K562 (cell line): Measurements from ENCODE around the gene KCNF1. TPM values are rescaled to one million over a fixed set of nuclear protein-coding genes. Genes with fewer than 3 reads are reported as not detected.

Source experiments
- ATAC-seq: fragments of 200-7000 bp; cut with Tn5 transposase; 3 replicates; pipeline ENCODE4 v1.9.1; 2020; ENCODE audit warnings: moderate library complexity
- BruUV-seq: library from RNA; stranded (reverse); fragments of 400-500 nt; replicated peaks from 2 replicates; lab custom pipeline; 2021; lab: Mats Ljungman, UMichigan
- CTCF ChIA-PET: fragments of 300-600 bp; formaldehyde crosslinking; extraction: SDS; loops from one replicate; lab custom pipeline; 2021; ENCODE audit warnings: low intra/inter-chr PET ratio; lab: Yijun Ruan, JAX
- POLR2A ChIA-PET: fragments of 300-600, 350-650 bp; sonication (Branson Sonifier 250); formaldehyde crosslinking; extraction: SDS; loops from one replicate; lab custom pipeline; 2021; ENCODE audit warnings: antibody characterized with exemption, inconsistent platforms; lab: Yijun Ruan, JAX
- DNase-seq, 4 experiments: peaks; one replicate each; pipeline versions ENCODE4 v3.0.0 to v3.0.0-alpha.2; 2011 to 2018; ENCODE audit warnings: low spot score in 3 of 4, mixed read lengths in 3 of 4; ENCODE audit errors: extremely low read depth in 1 of 4
- FAIRE-seq: peaks from 2 replicates; lab custom pipeline; 2011; peaks lifted over from hg19 to GRCh38; lab: Jason Lieb, UNC
- H2AFZ ChIP-seq: 2 replicates; pipeline ENCODE4 v1.6.0; 2011; ENCODE audit warnings: low read depth, low read length, control low read depth, inconsistent platforms
- H3K27ac ChIP-seq: fragments of 200-600 bp; 3 replicates; pipeline ENCODE4 v1.8.0; 2011; ENCODE audit warnings: low read depth, mild to moderate bottlenecking, control low read depth, inconsistent platforms, low read length, moderate library complexity, mixed read lengths; ENCODE audit errors: extremely low read depth
- H3K27me3 ChIP-seq, 2 experiments: fragments of 300-600 bp in 1 of 2; 2 replicates in 1 of 2; 3 replicates in 1 of 2; pipeline versions ENCODE4 v1.6.0 to v1.8.0; 2011; ENCODE audit warnings: inconsistent platforms in 2 of 2, low read length in 2 of 2, mild to moderate bottlenecking in 1 of 2, mixed read lengths in 1 of 2, moderate library complexity in 1 of 2; ENCODE audit not compliant: control insufficient read depth in 2 of 2, insufficient read depth in 2 of 2
- H3K36me3 ChIP-seq: fragments of 300-600 bp; 3 replicates; pipeline ENCODE4 v1.8.0; 2011; ENCODE audit warnings: mild to moderate bottlenecking, low read length, inconsistent platforms; ENCODE audit not compliant: control insufficient read depth, insufficient read depth
- H3K4me1 ChIP-seq, 2 experiments: fragments of 200-600 bp in 1 of 2; replicated peaks in 1 of 2; 2 replicates in 1 of 2; 3 replicates in 1 of 2; pipeline versions ENCODE4 v1.5.1 to v1.8.0; 2011; ENCODE audit warnings: inconsistent platforms in 2 of 2, low read length in 2 of 2, mild to moderate bottlenecking in 1 of 2, mixed read lengths in 1 of 2, moderate library complexity in 1 of 2; ENCODE audit not compliant: control insufficient read depth in 2 of 2, insufficient read depth in 2 of 2
- H3K4me2 ChIP-seq: 2 replicates; pipeline ENCODE4 v1.6.1; 2011; ENCODE audit warnings: low read length, control low read depth, inconsistent platforms, mixed read lengths; ENCODE audit not compliant: insufficient read depth
- H3K4me3 ChIP-seq: fragments of 200-600 bp; sonication (generic), shearing (Covaris generic); 2 replicates; pipeline ENCODE4 v1.5.1; 2016; ENCODE audit warnings: control low read depth, inconsistent platforms
- H3K79me2 ChIP-seq: fragments of 200-600 bp; 3 replicates; pipeline ENCODE4 v1.8.0; 2011; ENCODE audit warnings: low read length, inconsistent platforms; ENCODE audit not compliant: control insufficient read depth, insufficient read depth
- H3K9ac ChIP-seq, 2 experiments: 2 replicates each; pipeline versions ENCODE4 v1.6.0 to v1.6.1; 2011; ENCODE audit warnings: low read depth in 2 of 2, low read length in 2 of 2, control low read depth in 1 of 2, inconsistent platforms in 1 of 2, mild to moderate bottlenecking in 1 of 2, mixed read lengths in 1 of 2; ENCODE audit not compliant: insufficient read depth in 1 of 2
- H3K9me1 ChIP-seq: one replicate; pipeline ENCODE4 v1.6.0; 2011; ENCODE audit warnings: inconsistent platforms, mild to moderate bottlenecking, low read length, moderate library complexity; ENCODE audit not compliant: control insufficient read depth, insufficient read depth
- H3K9me3 ChIP-seq: replicated peaks from 2 replicates; pipeline ENCODE4 v1.5.1; 2011; ENCODE audit warnings: low read depth, low read length, inconsistent platforms; ENCODE audit not compliant: control insufficient read depth, insufficient read depth
- H4K20me1 ChIP-seq: replicated peaks from 2 replicates; pipeline ENCODE4 v1.6.1; 2011; ENCODE audit warnings: low read length, inconsistent platforms, mixed read lengths; ENCODE audit not compliant: control insufficient read depth, insufficient read depth
- HEY1 ChIP-seq: fragments of 250-450 bp; sonication (Bioruptor Pico); IDR thresholded peaks from 2 replicates; pipeline ENCODE4 v1.5.0; 2020; ENCODE audit warnings: mild to moderate bottlenecking, moderate library complexity, borderline replicate concordance
- MAFG ChIP-seq: fragments of 450-650 bp; conservative IDR thresholded peaks from 2 replicates; pipeline ENCODE4 v1.6.1; 2016; ENCODE audit warnings: missing genetic modification characterization, missing compliant biosample characterization
- MCM7 ChIP-seq, 2 experiments: fragments of 450-650 bp; IDR thresholded peaks; 2 replicates each; pipeline ENCODE4 v1.6.1; 2016 to 2018
- MECOM ChIP-seq: fragments of 250-450 bp; sonication (Bioruptor Pico); IDR thresholded peaks from 2 replicates; pipeline ENCODE4 v1.8.0; 2022; ENCODE audit warnings: inconsistent platforms
- NFXL1 ChIP-seq: fragments of 450-650 bp; formaldehyde crosslinking; IDR thresholded peaks from 2 replicates; pipeline ENCODE4 v1.4.0; 2021; ENCODE audit warnings: mild to moderate bottlenecking
- POLR3G ChIP-seq: IDR thresholded peaks from 2 replicates; pipeline ENCODE4 v1.6.1; 2011; ENCODE audit not compliant: insufficient read length, insufficient replicate concordance; ENCODE audit errors: extremely low read depth
- TAF15 ChIP-seq: fragments of 200-400 bp; formaldehyde crosslinking; IDR thresholded peaks from 2 replicates; pipeline ENCODE4 v1.6.1; 2017; ENCODE audit warnings: mild to moderate bottlenecking, low read depth, low read length, moderate library complexity
- ZNF134 ChIP-seq: fragments of 250-450 bp; sonication (Bioruptor Pico); conservative IDR thresholded peaks from 2 replicates; pipeline ENCODE4 v1.4.0; 2020
- ZNF143 ChIP-seq: sonication (generic); formaldehyde crosslinking; IDR thresholded peaks from 2 replicates; pipeline ENCODE4 v1.9.0; 2022; ENCODE audit warnings: mild to moderate bottlenecking, missing genetic modification reagents
- WGBS: fragments of 100-300 bp; shearing (Covaris generic); methylation state at CpG from one replicate; pipeline ENCODE4 v1.1.6; 2016; ENCODE audit warnings: low coverage, mixed read lengths; ENCODE audit not compliant: insufficient coverage; ENCODE audit errors: missing lambda C conversion rate; 5-methylcytosine and 5-hydroxymethylcytosine counted together
- in situ Hi-C: fragments of 300-500 bp; cut with MboI; formaldehyde crosslinking; loops from 4 replicates; pipeline ENCODE4 v1.15.0; 2018; ENCODE audit warnings: inconsistent platforms, mixed read lengths
- intact Hi-C: fragments of 100-400 bp; cut with micrococcal nuclease; formaldehyde crosslinking; loops from 2 replicates; pipeline ENCODE4 v1.14.2; 2022
- polyA plus RNA-seq, 8 experiments: library from polyadenylated mRNA; depleted of rRNA in 4 of 8; stranded (reverse) in 5 of 8; unstranded in 3 of 8; fragments of >200 nt; fragmentation: Nextera tagmentation in 2 of 8; fragmentation: Illumina TruSeq in 1 of 8; extraction: Ambion mirVana in 2 of 8; extraction: Trizol in 1 of 8; gene quantifications; 2 replicates each; pipeline versions ENCODE4 v1.2.1 to v1.2.3, GENCODE V29; 2011 to 2014; ENCODE audit warnings: inconsistent platforms in 1 of 8, missing spikeins in 1 of 8
- total RNA-seq, 7 experiments: library from RNA; depleted of rRNA in 6 of 7; stranded (reverse); fragments of >200 nt in 6 of 7; fragmentation: Illumina TruSeq in 2 of 7; extraction: Trizol in 2 of 7; gene quantifications; 2 replicates each; pipeline versions ENCODE4 v1.2.1 to v1.2.3, GENCODE V29; 2011 to 2021; ENCODE audit warnings: low replicate concordance in 1 of 7
- TF ChIP-seq, protein P1 (sequence below): sonication (generic); formaldehyde crosslinking; IDR thresholded peaks from 2 replicates; pipeline ENCODE4 v1.8.0; 2023; ENCODE audit warnings: missing genetic modification reagents, mild to moderate bottlenecking, borderline replicate concordance
- TF ChIP-seq, protein P2 (sequence below): fragments of 450-650 bp; IDR thresholded peaks from 2 replicates; pipeline ENCODE4 v1.6.1; 2016; ENCODE audit warnings: mild to moderate bottlenecking

Gene KCNF1
- total and polyA plus RNA-seq, 9 of the 15 experiments (the other 6 are each of a cell fraction or from before 2014, with no cell fraction given): not detected

DNA sequence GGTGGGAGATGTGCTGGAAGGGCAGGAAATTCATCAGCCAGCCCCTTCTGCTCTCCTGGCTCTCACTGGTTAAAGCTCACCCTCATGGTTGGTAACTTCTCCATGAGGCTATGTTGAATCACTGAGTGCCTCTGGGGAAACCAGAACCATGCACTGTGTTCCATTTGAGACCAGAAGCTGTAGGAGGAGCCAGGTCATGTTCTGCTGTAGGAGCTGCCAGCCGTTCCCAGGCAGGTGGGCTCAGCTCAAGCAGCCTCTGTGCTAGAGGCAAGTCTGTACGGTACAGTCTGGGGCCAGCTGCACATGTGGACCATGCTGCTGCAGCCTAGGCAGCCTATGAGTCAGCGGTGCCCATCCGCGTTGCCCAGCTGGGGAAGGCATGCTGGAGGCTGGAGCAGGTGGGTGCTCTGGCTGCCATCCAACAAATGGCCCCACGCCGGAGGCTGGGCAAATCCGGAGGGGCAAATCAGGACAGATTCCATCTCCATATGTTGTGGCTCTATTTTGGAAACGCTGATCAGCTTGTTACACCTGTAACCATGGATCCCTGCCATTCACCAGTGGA, 22.0 kb upstream of the KCNF1 start:
- ChIA-PET CTCF (no interaction called here), POLR2A (interaction anchor here (0.5 to 1.1 kb wide), 4 partner anchors 7 to 1521 kb away, joined by 3 to 6 read pairs (median 4); no protein-coding TSS in a partner anchor)
- Histone ChIP-seq H3K4me2 (no peak overlapping the region), H3K9ac (no peak overlapping the region), H4K20me1 (no peaks in the 10 kb centered on the region), H3K36me3 (no peaks in the 10 kb centered on the region), H3K4me3 (no peak overlapping the region), H3K79me2 (no peaks in the 10 kb centered on the region), H3K27me3 (peaks cover 3 to 30% of the 10 kb centered on the region in 2 experiments; a peak in 3 of 5 replicates), H3K9me1 (no peaks in the 10 kb centered on the region), H3K9me3 (no peaks in the 10 kb centered on the region), H2AFZ (no peak overlapping the region), H3K27ac (no peak overlapping the region), H3K4me1 (0 out of 5 replicates have a peak, but pooled peaks cover 0 to 3% of the 10 kb centered on the region in 2 experiments)
- BruUV-seq: no TSS peak
- no peak for ATAC-seq
- intact Hi-C loops (no loop called here), in situ Hi-C loops (no loop called here)
- TF ChIP-seq ZNF134 (CRISPR knock-in tag) (no peak), POLR3G (no peak), ZNF143 (CRISPR knock-in tag) (no peak), HEY1 (CRISPR knock-in tag) (no peak), MECOM (CRISPR knock-in tag) (no peak), TAF15 (no peak), MAFG (tag) (no peak), NFXL1 (CRISPR knock-in tag) (no peak), MCM7 (IDR thresholded peaks at IDR 0.05) (no peak)
- TF ChIP-seq, protein P1, sequence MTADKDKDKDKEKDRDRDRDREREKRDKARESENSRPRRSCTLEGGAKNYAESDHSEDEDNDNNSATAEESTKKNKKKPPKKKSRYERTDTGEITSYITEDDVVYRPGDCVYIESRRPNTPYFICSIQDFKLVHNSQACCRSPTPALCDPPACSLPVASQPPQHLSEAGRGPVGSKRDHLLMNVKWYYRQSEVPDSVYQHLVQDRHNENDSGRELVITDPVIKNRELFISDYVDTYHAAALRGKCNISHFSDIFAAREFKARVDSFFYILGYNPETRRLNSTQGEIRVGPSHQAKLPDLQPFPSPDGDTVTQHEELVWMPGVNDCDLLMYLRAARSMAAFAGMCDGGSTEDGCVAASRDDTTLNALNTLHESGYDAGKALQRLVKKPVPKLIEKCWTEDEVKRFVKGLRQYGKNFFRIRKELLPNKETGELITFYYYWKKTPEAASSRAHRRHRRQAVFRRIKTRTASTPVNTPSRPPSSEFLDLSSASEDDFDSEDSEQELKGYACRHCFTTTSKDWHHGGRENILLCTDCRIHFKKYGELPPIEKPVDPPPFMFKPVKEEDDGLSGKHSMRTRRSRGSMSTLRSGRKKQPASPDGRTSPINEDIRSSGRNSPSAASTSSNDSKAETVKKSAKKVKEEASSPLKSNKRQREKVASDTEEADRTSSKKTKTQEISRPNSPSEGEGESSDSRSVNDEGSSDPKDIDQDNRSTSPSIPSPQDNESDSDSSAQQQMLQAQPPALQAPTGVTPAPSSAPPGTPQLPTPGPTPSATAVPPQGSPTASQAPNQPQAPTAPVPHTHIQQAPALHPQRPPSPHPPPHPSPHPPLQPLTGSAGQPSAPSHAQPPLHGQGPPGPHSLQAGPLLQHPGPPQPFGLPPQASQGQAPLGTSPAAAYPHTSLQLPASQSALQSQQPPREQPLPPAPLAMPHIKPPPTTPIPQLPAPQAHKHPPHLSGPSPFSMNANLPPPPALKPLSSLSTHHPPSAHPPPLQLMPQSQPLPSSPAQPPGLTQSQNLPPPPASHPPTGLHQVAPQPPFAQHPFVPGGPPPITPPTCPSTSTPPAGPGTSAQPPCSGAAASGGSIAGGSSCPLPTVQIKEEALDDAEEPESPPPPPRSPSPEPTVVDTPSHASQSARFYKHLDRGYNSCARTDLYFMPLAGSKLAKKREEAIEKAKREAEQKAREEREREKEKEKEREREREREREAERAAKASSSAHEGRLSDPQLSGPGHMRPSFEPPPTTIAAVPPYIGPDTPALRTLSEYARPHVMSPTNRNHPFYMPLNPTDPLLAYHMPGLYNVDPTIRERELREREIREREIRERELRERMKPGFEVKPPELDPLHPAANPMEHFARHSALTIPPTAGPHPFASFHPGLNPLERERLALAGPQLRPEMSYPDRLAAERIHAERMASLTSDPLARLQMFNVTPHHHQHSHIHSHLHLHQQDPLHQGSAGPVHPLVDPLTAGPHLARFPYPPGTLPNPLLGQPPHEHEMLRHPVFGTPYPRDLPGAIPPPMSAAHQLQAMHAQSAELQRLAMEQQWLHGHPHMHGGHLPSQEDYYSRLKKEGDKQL (CRISPR knock-in tag): no peak
- TF ChIP-seq, protein P2, sequence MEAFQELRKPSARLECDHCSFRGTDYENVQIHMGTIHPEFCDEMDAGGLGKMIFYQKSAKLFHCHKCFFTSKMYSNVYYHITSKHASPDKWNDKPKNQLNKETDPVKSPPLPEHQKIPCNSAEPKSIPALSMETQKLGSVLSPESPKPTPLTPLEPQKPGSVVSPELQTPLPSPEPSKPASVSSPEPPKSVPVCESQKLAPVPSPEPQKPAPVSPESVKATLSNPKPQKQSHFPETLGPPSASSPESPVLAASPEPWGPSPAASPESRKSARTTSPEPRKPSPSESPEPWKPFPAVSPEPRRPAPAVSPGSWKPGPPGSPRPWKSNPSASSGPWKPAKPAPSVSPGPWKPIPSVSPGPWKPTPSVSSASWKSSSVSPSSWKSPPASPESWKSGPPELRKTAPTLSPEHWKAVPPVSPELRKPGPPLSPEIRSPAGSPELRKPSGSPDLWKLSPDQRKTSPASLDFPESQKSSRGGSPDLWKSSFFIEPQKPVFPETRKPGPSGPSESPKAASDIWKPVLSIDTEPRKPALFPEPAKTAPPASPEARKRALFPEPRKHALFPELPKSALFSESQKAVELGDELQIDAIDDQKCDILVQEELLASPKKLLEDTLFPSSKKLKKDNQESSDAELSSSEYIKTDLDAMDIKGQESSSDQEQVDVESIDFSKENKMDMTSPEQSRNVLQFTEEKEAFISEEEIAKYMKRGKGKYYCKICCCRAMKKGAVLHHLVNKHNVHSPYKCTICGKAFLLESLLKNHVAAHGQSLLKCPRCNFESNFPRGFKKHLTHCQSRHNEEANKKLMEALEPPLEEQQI: no peak
- FAIRE-seq: no peak
- DNase-seq: no peak
- WGBS: 3% methylated on average over 9 of the region's 9 CpGs
